ENCODE measurements around the gene TOB2. TPM values are rescaled to one million over a fixed set of nuclear protein-coding genes. Genes with fewer than 3 reads are reported as not detected.

Gene TOB2
- total and polyA plus RNA-seq, 7 donors: 13.2 to 38.2 (median 29.6) TPM

DNA sequence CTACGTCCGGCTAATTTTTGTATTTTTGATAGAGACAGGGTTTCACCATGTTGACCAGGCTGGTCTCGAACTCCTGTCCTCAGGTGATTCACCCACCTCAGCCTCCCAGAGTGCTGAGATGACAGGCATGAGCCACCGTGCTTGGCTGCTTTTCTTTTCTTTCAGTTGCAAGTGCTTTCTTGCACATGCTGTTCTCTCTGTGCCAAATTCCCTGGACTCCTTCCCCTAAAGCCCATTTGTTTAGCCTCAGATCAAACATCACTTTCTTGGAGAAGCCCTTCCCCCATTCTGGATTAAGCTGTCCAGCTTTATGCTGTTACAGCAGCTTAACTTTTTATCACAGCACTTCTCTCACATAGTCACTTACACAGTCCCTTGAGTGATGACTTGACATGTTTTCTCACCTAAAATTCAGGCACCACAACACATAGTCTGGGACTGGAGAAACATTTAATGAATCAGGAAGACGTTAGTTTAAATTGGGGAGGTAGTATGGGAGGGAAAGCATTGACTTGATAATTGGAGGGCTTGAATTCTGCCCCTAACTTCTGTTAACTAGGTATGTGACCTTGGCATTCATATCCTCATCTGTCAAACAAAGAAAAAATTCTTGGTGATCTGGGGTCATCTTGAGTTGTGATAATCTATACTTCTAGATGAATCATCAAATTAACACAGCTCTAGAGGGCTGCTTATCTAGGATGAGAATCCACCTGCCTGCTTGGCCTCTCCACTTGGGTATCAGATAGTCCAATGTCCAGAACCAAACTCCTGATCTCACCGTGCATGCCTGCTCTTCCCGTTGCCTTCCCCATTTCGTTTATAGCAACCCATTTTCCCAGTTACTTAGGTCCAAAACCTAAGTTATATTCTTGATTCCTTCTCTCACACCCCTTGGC is 40.7 kb upstream of the TOB2 start:
- no peaks in the 10 kb centered on the region for H3K36me3 ChIP-seq
- peaks cover 0 to 78% (median 59%) of the 10 kb centered on the region in 4 donors for H3K4me1 ChIP-seq
- 57 to 81% methylated on average over 8 of the region's 8 CpGs for WGBS, 2 donors
- TF ChIP-seq EP300 (IDR thresholded peaks at IDR 0.05) (peak in 1 of 4 donors; percentile 58), POLR2AphosphoS5 (IDR thresholded peaks at IDR 0.05) (peak in 2 of 4 donors; percentile 53 to 62), POLR2A (IDR thresholded peaks at IDR 0.05) (no peak)
- intact Hi-C loops (cut with DNase I): no loop called here
- no peak for DNase-seq
- H3K9me3 ChIP-seq: no peaks in the 10 kb centered on the region
- H3K4me3 ChIP-seq: no peak overlapping the region
- peak overlapping the region; percentile 24 to 86 (median 60) for H3K27ac ChIP-seq
- H3K27me3 ChIP-seq: no peaks in the 10 kb centered on the region

DNA sequence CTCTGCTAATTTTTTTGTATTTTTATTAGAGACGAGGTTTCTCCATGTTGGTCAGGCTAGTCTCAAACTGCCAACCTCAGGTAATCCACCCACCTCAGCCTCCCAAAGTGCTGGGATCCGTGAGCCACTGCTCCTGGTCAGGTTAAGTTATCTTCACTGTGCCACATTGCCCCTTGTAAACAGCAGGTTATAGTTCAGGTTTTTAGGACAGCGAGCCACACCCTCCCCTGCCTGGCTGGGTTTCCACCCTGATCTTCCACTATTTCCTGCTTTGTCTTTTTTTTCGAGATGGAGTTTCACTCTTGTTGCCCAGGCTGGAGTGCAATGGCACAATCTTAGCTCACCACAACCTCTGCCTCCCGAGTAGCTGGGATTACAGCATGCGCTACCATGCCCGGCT is 38.4 kb upstream of the TOB2 start:
- TF ChIP-seq, protein P1, sequence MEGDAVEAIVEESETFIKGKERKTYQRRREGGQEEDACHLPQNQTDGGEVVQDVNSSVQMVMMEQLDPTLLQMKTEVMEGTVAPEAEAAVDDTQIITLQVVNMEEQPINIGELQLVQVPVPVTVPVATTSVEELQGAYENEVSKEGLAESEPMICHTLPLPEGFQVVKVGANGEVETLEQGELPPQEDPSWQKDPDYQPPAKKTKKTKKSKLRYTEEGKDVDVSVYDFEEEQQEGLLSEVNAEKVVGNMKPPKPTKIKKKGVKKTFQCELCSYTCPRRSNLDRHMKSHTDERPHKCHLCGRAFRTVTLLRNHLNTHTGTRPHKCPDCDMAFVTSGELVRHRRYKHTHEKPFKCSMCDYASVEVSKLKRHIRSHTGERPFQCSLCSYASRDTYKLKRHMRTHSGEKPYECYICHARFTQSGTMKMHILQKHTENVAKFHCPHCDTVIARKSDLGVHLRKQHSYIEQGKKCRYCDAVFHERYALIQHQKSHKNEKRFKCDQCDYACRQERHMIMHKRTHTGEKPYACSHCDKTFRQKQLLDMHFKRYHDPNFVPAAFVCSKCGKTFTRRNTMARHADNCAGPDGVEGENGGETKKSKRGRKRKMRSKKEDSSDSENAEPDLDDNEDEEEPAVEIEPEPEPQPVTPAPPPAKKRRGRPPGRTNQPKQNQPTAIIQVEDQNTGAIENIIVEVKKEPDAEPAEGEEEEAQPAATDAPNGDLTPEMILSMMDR (IDR thresholded peaks at IDR 0.05): no peak
- no peak for TF ChIP-seq EP300 (IDR thresholded peaks at IDR 0.05)
- no peak for TF ChIP-seq POLR2AphosphoS5 (IDR thresholded peaks at IDR 0.05)
- no peak for TF ChIP-seq POLR2A (IDR thresholded peaks at IDR 0.05)
- WGBS, 2 donors: 18 to 63% methylated on average over 7 of the region's 7 CpGs
- H3K27me3 ChIP-seq: no peaks in the 10 kb centered on the region
- no peaks in the 10 kb centered on the region for H3K36me3 ChIP-seq
- intact Hi-C loops (cut with DNase I): no loop called here
- H3K4me1 ChIP-seq: peaks cover 0 to 78% (median 59%) of the 10 kb centered on the region in 4 donors
- DNase-seq: no peak
- no peaks in the 10 kb centered on the region for H3K9me3 ChIP-seq
- peak overlapping the region in 1 of 4 donors; percentile 86 for H3K27ac ChIP-seq
- H3K4me3 ChIP-seq: no peak overlapping the region

DNA sequence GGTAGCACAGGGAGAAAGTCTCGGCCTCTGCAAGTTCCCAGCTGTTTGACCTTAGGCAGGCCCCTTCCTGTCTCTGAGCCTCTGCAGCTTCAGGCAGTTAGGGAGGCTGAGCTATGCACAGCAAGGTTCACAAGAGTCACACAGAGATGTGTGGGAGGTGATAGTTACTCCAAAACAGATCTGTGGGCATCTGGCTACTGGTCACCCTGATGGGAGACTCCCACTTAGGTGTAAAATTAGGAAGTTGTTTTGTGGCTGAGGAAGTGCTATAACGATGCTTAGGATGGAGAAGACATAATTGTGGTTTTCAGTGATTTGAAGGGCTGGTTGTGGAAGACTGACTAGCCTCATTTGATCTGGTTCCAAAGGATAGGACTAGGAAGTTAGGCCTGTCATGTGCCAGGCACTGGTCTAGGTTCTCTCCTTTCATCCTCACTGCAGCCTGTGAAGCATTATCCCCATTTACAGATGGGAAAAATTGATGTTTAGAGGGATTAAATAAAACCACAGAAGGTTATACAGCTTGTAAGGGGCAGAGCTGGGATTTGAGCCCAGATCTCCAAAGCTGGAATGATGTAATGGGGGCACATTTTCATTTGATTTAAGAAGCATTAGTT is 35.8 kb upstream of the TOB2 start:
- H3K4me1 ChIP-seq: peaks cover 0 to 70% (median 56%) of the 10 kb centered on the region in 4 donors
- peak overlapping the region; percentile 66 to 86 (median 76) for H3K27ac ChIP-seq
- WGBS, 2 donors: 41 to 51% methylated on average over 2 of the region's 2 CpGs

DNA sequence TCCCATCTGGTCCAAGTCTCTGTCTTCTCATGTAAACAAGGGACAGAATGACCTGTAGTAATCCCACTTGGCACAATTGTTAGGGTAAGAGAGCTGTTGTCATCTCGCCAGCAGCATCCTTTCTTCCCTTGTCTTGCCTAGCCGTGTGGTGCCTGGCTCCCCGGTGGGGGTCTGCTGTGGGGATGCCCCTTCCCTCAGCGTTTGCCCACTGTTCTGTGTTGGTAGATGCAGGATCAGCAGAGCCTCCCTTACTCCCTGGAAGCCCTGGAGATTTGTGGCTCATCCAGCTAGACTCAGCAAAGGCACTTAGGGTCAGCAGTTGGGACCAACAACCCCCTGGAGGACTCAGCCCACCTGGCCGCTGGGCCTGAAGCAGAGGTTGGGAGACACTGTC is 35.3 kb upstream of the TOB2 start:
- no peak for DNase-seq
- Histone ChIP-seq H3K27me3 (no peaks in the 10 kb centered on the region), H3K27ac (peak overlapping the region; percentile 66 to 86 (median 76)), H3K4me1 (peaks cover 0 to 65% (median 51%) of the 10 kb centered on the region in 4 donors), H3K9me3 (no peaks in the 10 kb centered on the region), H3K4me3 (no peak overlapping the region), H3K36me3 (peaks cover 0 to 3% (median 0%) of the 10 kb centered on the region in 4 donors)
- intact Hi-C loops (cut with DNase I): no loop called here
- 68 to 69% methylated on average over 5 of the region's 5 CpGs for WGBS, 2 donors
- TF ChIP-seq POLR2A (IDR thresholded peaks at IDR 0.05) (no peak), POLR2AphosphoS5 (IDR thresholded peaks at IDR 0.05) (no peak), EP300 (IDR thresholded peaks at IDR 0.05) (no peak)
- TF ChIP-seq, protein P1 (IDR thresholded peaks at IDR 0.05): no peak

More for the DNA sequence above, 35.8 kb upstream of the TOB2 start:
- peaks cover 0 to 2% (median 0%) of the 10 kb centered on the region in 4 donors for H3K36me3 ChIP-seq
- no peaks in the 10 kb centered on the region for H3K27me3 ChIP-seq
- no peak for TF ChIP-seq POLR2A (IDR thresholded peaks at IDR 0.05)
- TF ChIP-seq, protein P1 (IDR thresholded peaks at IDR 0.05): no peak
- TF ChIP-seq POLR2AphosphoS5 (IDR thresholded peaks at IDR 0.05): no peak
- no peak for TF ChIP-seq EP300 (IDR thresholded peaks at IDR 0.05)
- no peak overlapping the region for H3K4me3 ChIP-seq
- no peaks in the 10 kb centered on the region for H3K9me3 ChIP-seq
- DNase-seq: no peak
- intact Hi-C loops (cut with DNase I): no loop called here
